ENCODE data around the gene ELAVL1.

ELAVL1 gene

DNA sequence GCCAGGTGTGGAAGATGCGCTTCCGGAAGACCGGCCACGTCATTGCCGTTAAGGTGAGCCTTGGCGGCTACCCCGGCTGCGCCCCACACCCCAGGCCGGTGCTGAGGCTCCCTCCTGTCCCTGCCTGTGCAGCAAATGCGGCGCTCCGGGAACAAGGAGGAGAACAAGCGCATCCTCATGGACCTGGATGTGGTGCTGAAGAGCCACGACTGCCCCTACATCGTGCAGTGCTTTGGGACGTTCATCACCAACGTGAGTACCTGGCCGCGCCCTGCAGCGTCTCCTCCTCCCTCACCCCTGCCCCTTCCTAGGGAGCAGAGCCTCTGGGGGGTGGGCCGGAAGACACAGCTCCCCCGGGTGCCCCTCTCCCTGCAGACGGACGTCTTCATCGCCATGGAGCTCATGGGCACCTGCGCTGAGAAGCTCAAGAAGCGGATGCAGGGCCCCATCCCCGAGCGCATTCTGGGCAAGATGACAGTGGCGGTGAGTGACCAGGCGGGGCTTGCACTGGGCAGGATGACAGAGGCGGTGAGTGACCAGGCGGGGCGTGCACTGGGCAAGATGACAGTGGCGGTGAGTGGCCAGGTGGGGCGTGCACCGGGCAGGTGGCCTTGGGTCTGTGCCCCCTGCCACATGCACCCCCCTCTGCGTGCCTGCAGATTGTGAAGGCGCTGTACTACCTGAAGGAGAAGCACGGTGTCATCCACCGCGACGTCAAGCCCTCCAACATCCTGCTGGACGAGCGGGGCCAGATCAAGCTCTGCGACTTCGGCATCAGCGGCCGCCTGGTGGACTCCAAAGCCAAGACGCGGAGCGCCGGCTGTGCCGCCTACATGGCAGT lies 94.9 kb downstream of the ELAVL1 start:
- no peak for DNase-seq (ENCODE audit: low read depth)

DNA sequence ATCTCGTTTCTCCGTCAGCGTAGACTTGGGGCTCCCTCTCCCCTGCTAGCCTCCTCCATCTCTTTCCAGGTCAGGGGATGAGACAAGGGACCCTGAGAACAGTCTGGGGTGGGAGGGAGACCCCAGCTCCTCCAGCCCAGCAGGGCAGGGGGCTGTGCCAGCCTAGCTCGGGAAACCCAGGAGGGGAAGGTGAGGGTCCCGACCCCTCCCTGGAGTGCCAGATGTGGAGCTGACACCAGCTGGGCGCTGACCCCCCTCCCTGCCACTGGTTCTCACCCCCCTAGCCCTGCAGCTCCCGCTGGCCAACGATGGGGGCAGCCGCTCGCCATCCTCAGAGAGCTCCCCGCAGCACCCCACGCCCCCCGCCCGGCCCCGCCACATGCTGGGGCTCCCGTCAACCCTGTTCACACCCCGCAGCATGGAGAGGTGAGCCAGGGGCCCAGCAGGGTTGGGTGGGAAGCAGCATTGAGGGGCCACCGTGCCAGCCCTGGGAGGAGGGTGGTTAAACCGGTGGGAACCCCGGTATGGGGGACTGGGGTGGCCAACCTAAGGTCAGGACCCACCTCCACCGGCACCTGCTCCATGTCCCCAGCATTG lies 95.9 kb downstream of the ELAVL1 start:
- no peak for DNase-seq (ENCODE audit: low read depth)

DNA sequence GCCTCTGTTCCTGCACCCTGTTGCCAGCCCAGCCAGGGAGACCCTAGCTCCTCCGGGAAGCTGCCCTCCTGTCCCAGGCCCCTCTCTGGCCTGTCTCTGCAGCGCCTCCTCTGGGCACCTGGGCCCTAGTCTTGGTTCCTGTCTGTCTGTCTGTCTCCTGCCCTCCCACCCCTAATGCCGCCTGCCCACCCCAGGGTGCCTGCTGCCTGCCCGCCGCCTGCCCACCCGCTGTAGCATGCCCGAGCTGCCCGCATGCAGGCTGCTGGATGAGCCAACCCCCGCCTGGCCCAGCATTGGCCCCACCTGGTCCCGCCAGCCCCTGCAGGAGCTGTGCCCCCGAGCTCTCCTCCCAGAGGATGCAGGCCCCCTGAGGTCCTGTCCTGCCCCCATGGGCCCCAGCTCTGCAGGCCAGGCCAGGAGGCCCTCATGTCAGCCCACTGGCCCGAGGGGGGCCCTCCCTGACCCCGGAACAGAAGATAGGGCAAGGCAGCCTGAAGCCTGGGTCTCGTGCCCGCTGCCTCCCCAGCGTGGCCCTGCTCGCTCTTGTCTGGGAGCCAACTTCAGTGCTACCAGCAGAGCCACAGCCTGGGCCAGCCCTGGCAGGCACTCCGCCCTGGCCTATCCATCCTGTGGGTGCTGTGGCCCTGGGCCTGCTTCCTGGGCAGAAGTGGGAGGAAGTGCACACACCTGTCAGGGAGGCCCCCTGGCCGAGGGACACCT lies 96.5 kb downstream of the ELAVL1 start:
- no peak for DNase-seq (ENCODE audit: low read depth)
